ENCODE measurements around the gene NCOA5.

The NCOA5 gene

GRCh38 chr20:46058599-46059281 lies 31.0 kb downstream of the NCOA5 start:
- no peak for DNase-seq

- DNase-seq = no peak
Observed at GRCh38 chr20:46057856-46058598, 31.7 kb downstream of the NCOA5 start.

- DNase-seq = no peak
Observed at GRCh38 chr20:46056970-46057855, 32.5 kb downstream of the NCOA5 start.

GRCh38 chr20:46056027-46056833 lies 33.5 kb downstream of the NCOA5 start:
- no peak for DNase-seq

- no peak for DNase-seq
Observed at GRCh38 chr20:46055269-46055668, 34.5 kb downstream of the NCOA5 start.

- no peak for DNase-seq
Observed at GRCh38 chr20:46054606-46055005, 35.2 kb downstream of the NCOA5 start.

GRCh38 chr20:46053416-46053815 lies 36.3 kb downstream of the NCOA5 start:
- DNase-seq = no peak

GRCh38 chr20:46051556-46052308 lies 38.0 kb downstream of the NCOA5 start:
- DNase-seq = peak; percentile 28

GRCh38 chr20:46050885-46051284 lies 38.9 kb downstream of the NCOA5 start:
- no peak for DNase-seq

- no peak for DNase-seq
Observed at GRCh38 chr20:46050444-46050843, 39.3 kb downstream of the NCOA5 start.

- no peak for DNase-seq
Observed at GRCh38 chr20:46049815-46050214, 39.9 kb downstream of the NCOA5 start.

- DNase-seq = no peak
Observed at GRCh38 chr20:46049190-46049589, 40.6 kb downstream of the NCOA5 start.

GRCh38 chr20:46047821-46048220 lies 41.9 kb downstream of the NCOA5 start:
- no peak for DNase-seq

- DNase-seq = no peak
Observed at GRCh38 chr20:46046588-46047310, 43.0 kb downstream of the NCOA5 start.

GRCh38 chr20:46044896-46045295 lies 44.9 kb downstream of the NCOA5 start:
- DNase-seq = no peak

GRCh38 chr20:46043556-46043955 lies 46.2 kb downstream of the NCOA5 start:
- no peak for DNase-seq

GRCh38 chr20:46040902-46041535 lies 48.7 kb downstream of the NCOA5 start:
- DNase-seq = no peak

GRCh38 chr20:46037036-46037435 lies 52.7 kb downstream of the NCOA5 start:
- DNase-seq = no peak

- no peak for DNase-seq
Observed at GRCh38 chr20:46036370-46036769, 53.4 kb downstream of the NCOA5 start.

GRCh38 chr20:46035713-46036112 lies 54.0 kb downstream of the NCOA5 start:
- DNase-seq = no peak

GRCh38 chr20:46035253-46035652 lies 54.5 kb downstream of the NCOA5 start:
- DNase-seq = no peak
